Right ventricle myocardium inferior (tissue), 1 donor: ENCODE data around the gene ZMYND8. TPM values are rescaled to one million over a fixed set of nuclear protein-coding genes. Genes with fewer than 3 reads are reported as not detected.

Experiments used
- microRNA-seq: library from miRNA; unstranded; fragments of <30 nt; microRNA quantifications from one replicate; pipeline ENCODE4 v1.2.0, GENCODE V29; 2020
- total RNA-seq: library from RNA; stranded (reverse); fragmentation: NEBNext Ultra II Directional; extraction: Animal tissue kit (Norgen Biotek cat#: 25700); gene quantifications from one replicate; pipeline ENCODE4 v1.2.1, GENCODE V29; 2021
- donor health status: DM: no; HTN: yes; CAD: no; lungs with severe emphysema.

ZMYND8 gene
- total RNA-seq, 1 donor from 2014 or later, result 36.1 TPM

Small RNA genes lying within 50 kb of the gene (microRNA-seq; reads per million reads assigned to microRNA genes)
- gene MIR3616, result not detected

Other genes starting within 250 kb of the ZMYND8 start
- 21.6 TPM for gene NCOA3, start 145.2 kb upstream of the ZMYND8 start, total RNA-seq